Transverse colon (tissue), 4 donors: ENCODE results near the gene SNX32. TPM values are rescaled to one million over a fixed set of nuclear protein-coding genes. Genes with fewer than 3 reads are reported as not detected.

ENCODE experiments used
- DNase-seq: peaks from one replicate; pipeline ENCODE4 v3.0.0-alpha.2; 2019
- H3K27ac ChIP-seq, 4 donors: fragments of 200-600 bp; sonication (generic); 2 replicates each; pipeline ENCODE4 v1.5.1; 2016 to 2018; ENCODE audit warnings: inconsistent platforms in 4 of 4
- H3K27me3 ChIP-seq: fragments of 200-600 bp; sonication (generic); 2 replicates; pipeline ENCODE4 v1.5.1; 2017; ENCODE audit warnings: inconsistent platforms
- H3K36me3 ChIP-seq, 4 donors: fragments of 200-600 bp; sonication (generic); 2 replicates each; pipeline ENCODE4 v1.5.1; 2017 to 2019; ENCODE audit warnings: inconsistent platforms in 4 of 4
- H3K4me1 ChIP-seq, 4 donors: fragments of 200-600 bp; sonication (generic); 2 replicates each; pipeline ENCODE4 v1.5.1; 2017 to 2020; ENCODE audit warnings: inconsistent platforms in 4 of 4
- H3K4me3 ChIP-seq, 4 donors: fragments of 200-600 bp; sonication (generic); 1 replicate in 1 of 4; 2 replicates in 3 of 4; pipeline versions ENCODE4 v1.5.1 to v1.6.1; 2017 to 2019; ENCODE audit warnings: inconsistent platforms in 4 of 4
- H3K9me3 ChIP-seq, 2 donors: fragments of 200-600 bp; sonication (generic); 2 replicates each; pipeline ENCODE4 v1.5.1; 2017 to 2019; ENCODE audit warnings: inconsistent platforms in 2 of 2
- CTCF ChIP-seq, 5 experiments: fragments of 200-600 bp in 3 of 5; fragments of 450-650 bp in 2 of 5; sonication (generic) in 3 of 5; IDR thresholded peaks; 1 replicate in 2 of 5; 2 replicates in 3 of 5; pipeline ENCODE4 v1.5.1; 2016 to 2017; ENCODE audit warnings: antibody characterized with exemption in 5 of 5, inconsistent platforms in 3 of 5, mild to moderate bottlenecking in 2 of 5, moderate library complexity in 1 of 5
- EP300 ChIP-seq: sonication (generic); formaldehyde crosslinking; IDR thresholded peaks from one replicate; pipeline ENCODE4 v1.6.1; 2017; ENCODE audit warnings: antibody characterized with exemption, low read depth
- POLR2A ChIP-seq: fragments of 450-650 bp; IDR thresholded peaks from one replicate; pipeline ENCODE4 v1.6.1; 2016; ENCODE audit warnings: antibody characterized with exemption, mild to moderate bottlenecking, moderate library complexity
- POLR2AphosphoS5 ChIP-seq, 3 donors: sonication (generic); formaldehyde crosslinking; IDR thresholded peaks; one replicate each; pipeline ENCODE4 v1.6.1; 2016; ENCODE audit warnings: antibody characterized with exemption in 3 of 3
- WGBS, 2 donors: methylation state at CpG; one replicate each; pipeline ENCODE4 v1.1.5; 2018; ENCODE audit warnings: low coverage in 1 of 2; 5-methylcytosine and 5-hydroxymethylcytosine counted together
- in situ Hi-C, 4 donors: fragments of 200-750 bp; cut with MboI; loops; one replicate each; pipeline versions ENCODE4 v1.15.0 to v1.15.1; 2017; ENCODE audit warnings: low sequenced_read_pairs in 3 of 4, low pct_ligation_motif_present in 1 of 4, low pct_unique_long_range_greater_than_20kb in 1 of 4
- intact Hi-C: fragments of 100-400 bp; cut with DNase I; formaldehyde crosslinking; loops from one replicate; pipeline ENCODE4 v1.15.1; 2023; ENCODE audit warnings: low total_unique reads
- total RNA-seq, 4 donors: library from RNA; depleted of rRNA; stranded (reverse); fragments of >200 nt; gene quantifications; one replicate each; pipeline ENCODE4 v1.1.0, GENCODE V29; 2016

SNX32 gene
- total RNA-seq, 4 donors from 2014 or later: 0.60 to 10.0 (median 1.6) TPM; not detected in 1

- Histone ChIP-seq H3K9me3 (no peaks in the 10 kb centered on the region), H3K4me3 (peak overlapping the region; percentile 36 to 63 (median 50)), H3K4me1 (peaks cover 9 to 37% (median 20%) of the 10 kb centered on the region in 4 donors), H3K36me3 (no peaks in the 10 kb centered on the region), H3K27me3 (no peaks in the 10 kb centered on the region), H3K27ac (peak overlapping the region; percentile 88 to 92 (median 90))
- WGBS, 2 donors: 28 to 56% methylated on average over 5 to 22 of the region's 26 CpGs
- TF ChIP-seq EP300 (no peak), CTCF (IDR thresholded peaks at IDR 0.05) (no peak), POLR2A (no peak), POLR2AphosphoS5 (IDR thresholded peaks at IDR 0.05) (no peak)
- intact Hi-C loops: loop anchor here (2.0 kb wide), 1 partner anchor 13 kb away; the partner anchor contains the start of gene CFL1
- no peak for DNase-seq
- in situ Hi-C loops: loop anchor here in 1 of 4 donors (10.0 kb wide), 1 partner anchor 123 kb away; no protein-coding TSS in a partner anchor
Observed at GRCh38 chr11:65871811-65872548, 38.2 kb downstream of the SNX32 start.

GRCh38 chr11:65872586-65873317, 39.0 kb downstream of the SNX32 start, which contains the start of gene EFEMP2:
EFEMP2 (minus strand) TSS chr11:65872800; CDS start chr11:65872354, 446 bp downstream.
- no peak for TF ChIP-seq POLR2AphosphoS5 (IDR thresholded peaks at IDR 0.05)
- TF ChIP-seq POLR2A: no peak
- no peak for TF ChIP-seq EP300
- no peak for TF ChIP-seq CTCF (IDR thresholded peaks at IDR 0.05)
- Histone ChIP-seq H3K9me3 (no peaks in the 10 kb centered on the region), H3K4me1 (peaks cover 9 to 37% (median 20%) of the 10 kb centered on the region in 4 donors), H3K36me3 (no peaks in the 10 kb centered on the region), H3K27me3 (no peaks in the 10 kb centered on the region), H3K27ac (peak within 1 kb of the TSS; percentile 88 to 92 (median 90)), H3K4me3 (peak within 1 kb of the TSS; percentile 36 to 63 (median 50))
- WGBS, 2 donors: 0 to 3% methylated on average over 2 to 12 of the region's 69 CpGs
- no peak for DNase-seq
- intact Hi-C loops (loop anchor here (2.0 kb wide), 1 partner anchor 14 kb away; the partner anchor contains the start of gene CFL1), in situ Hi-C loops (loop anchor here in 1 of 4 donors (10.0 kb wide), 1 partner anchor 122 kb away; no protein-coding TSS in a partner anchor)

- DNase-seq: peak; percentile 97
- intact Hi-C loops: loop anchor here (2.0 kb wide), 1 partner anchor 15 kb away; the partner anchor contains the start of gene CFL1
- peaks cover 9 to 37% (median 20%) of the 10 kb centered on the region in 4 donors for H3K4me1 ChIP-seq
- WGBS, 2 donors: 0 to 7% methylated on average over 1 to 45 of the region's 54 CpGs
- H3K27ac ChIP-seq: peak overlapping the region; percentile 88 to 92 (median 90)
- in situ Hi-C loops: loop anchor here in 1 of 4 donors (10.0 kb wide), 1 partner anchor 121 kb away; no protein-coding TSS in a partner anchor
- TF ChIP-seq EP300 (peak; percentile 40), POLR2AphosphoS5 (IDR thresholded peaks at IDR 0.05) (peak; percentile 96 to 97 (median 97)), POLR2A (peak; percentile 81), CTCF (IDR thresholded peaks at IDR 0.05) (no peak)
- peak overlapping the region; percentile 36 to 63 (median 50) for H3K4me3 ChIP-seq
- no peaks in the 10 kb centered on the region for H3K36me3 ChIP-seq
- no peaks in the 10 kb centered on the region for H3K9me3 ChIP-seq
- no peaks in the 10 kb centered on the region for H3K27me3 ChIP-seq
Observed at GRCh38 chr11:65873318-65874156, 39.8 kb downstream of the SNX32 start.
